ENCODE measurements around the gene SLC13A5. TPM values are rescaled to one million over a fixed set of nuclear protein-coding genes. Genes with fewer than 3 reads are reported as not detected.

The SLC13A5 gene
- total and polyA plus RNA-seq, 4 donors = 88.4 to 399 (median 244) TPM

DNA sequence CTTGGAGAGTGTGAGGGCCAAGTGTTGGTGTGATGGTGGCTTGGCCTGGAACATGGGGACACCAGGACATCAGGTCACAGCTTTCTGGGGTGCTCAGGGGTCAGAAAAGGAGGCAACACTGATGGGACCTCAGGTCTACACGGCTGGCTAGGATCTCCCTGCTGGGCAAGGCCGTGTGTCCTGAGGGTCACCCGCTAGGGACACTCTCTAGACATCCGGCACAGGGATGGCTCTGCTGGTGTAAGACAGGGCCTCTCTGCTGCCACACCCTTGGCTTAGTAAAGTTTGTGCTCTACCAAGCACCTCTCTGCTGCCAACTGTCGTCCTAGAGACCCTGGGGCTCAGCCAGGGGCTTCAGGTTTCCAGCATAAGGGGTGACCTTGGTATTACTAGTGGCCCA, 16.3 kb downstream of the SLC13A5 start:
- no peak overlapping the region for H3K9ac ChIP-seq (ENCODE audit: low read depth in 1 of 2, low read length in 2 of 2)
- H3K27ac ChIP-seq (ENCODE audit: low read depth in 1 of 2, low read length in 2 of 2) = no peak overlapping the region
- H3K4me3 ChIP-seq (ENCODE audit: low read depth in 1 of 3, low read length in 3 of 3) = no peak overlapping the region
- WGBS = 83% methylated on average over 5 of the region's 5 CpGs
- peaks cover 7 to 56% (median 46%) of the 10 kb centered on the region in 4 donors for H3K36me3 ChIP-seq (ENCODE audit: control insufficient read depth in 4 of 4, insufficient read depth in 3 of 4, low read depth in 1 of 4, low read length in 3 of 4)
- H3K27me3 ChIP-seq (ENCODE audit: control insufficient read depth in 4 of 4, insufficient read depth in 4 of 4, low read length in 3 of 4) = no peaks in the 10 kb centered on the region
- H3K4me1 ChIP-seq (ENCODE audit: control insufficient read depth in 4 of 4, insufficient read depth in 4 of 4, low read length in 3 of 4) = peaks cover 17 to 40% (median 30%) of the 10 kb centered on the region in 4 donors
- no peak for DNase-seq (ENCODE audit: low spot score)
- TF ChIP-seq YY1 (IDR thresholded peaks at IDR 0.05) = no peak
- no peak for TF ChIP-seq TAF1 (conservative IDR thresholded peaks at IDR 0.05)
- TF ChIP-seq SP1 (IDR thresholded peaks at IDR 0.05) = no peak
- no peak for TF ChIP-seq HNF4G (IDR thresholded peaks at IDR 0.05)
- TF ChIP-seq, protein P1, sequence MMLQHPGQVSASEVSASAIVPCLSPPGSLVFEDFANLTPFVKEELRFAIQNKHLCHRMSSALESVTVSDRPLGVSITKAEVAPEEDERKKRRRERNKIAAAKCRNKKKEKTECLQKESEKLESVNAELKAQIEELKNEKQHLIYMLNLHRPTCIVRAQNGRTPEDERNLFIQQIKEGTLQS (IDR thresholded peaks at IDR 0.05) = no peak
- no peak for TF ChIP-seq JUND (IDR thresholded peaks at IDR 0.05)
- H3K9me3 ChIP-seq (ENCODE audit: control insufficient read depth in 4 of 4, low read length in 3 of 4) = no peaks in the 10 kb centered on the region

DNA sequence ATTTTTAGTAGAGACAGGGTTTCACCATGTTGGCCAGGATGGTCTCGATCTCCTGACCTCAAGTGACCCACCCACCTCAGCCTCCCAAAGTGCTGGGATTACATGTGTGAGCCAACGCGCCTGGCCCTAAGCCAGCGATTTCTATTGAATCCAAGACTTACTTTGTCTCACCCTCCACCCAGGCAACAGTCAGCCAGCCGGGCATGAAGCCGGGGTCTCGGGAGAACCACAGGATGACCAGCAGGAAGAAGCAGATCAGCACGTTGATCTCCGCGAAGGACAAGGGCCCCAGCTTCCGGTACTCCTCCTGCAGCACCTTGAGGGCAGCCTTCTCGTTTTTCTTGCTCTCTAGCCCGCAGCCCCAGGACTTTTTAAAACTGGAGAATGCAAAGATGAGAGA, 17.6 kb downstream of the SLC13A5 start:
- Histone ChIP-seq H3K36me3 (ENCODE audit: control insufficient read depth in 4 of 4, insufficient read depth in 3 of 4, low read depth in 1 of 4, low read length in 3 of 4) (peaks cover 8 to 69% (median 59%) of the 10 kb centered on the region in 4 donors), H3K27ac (ENCODE audit: low read depth in 1 of 2, low read length in 2 of 2) (no peak overlapping the region), H3K27me3 (ENCODE audit: control insufficient read depth in 4 of 4, insufficient read depth in 4 of 4, low read length in 3 of 4) (no peaks in the 10 kb centered on the region), H3K4me3 (ENCODE audit: low read depth in 1 of 3, low read length in 3 of 3) (no peak overlapping the region), H3K9ac (ENCODE audit: low read depth in 1 of 2, low read length in 2 of 2) (no peak overlapping the region), H3K4me1 (ENCODE audit: control insufficient read depth in 4 of 4, insufficient read depth in 4 of 4, low read length in 3 of 4) (peaks cover 6 to 29% (median 19%) of the 10 kb centered on the region in 4 donors), H3K9me3 (ENCODE audit: control insufficient read depth in 4 of 4, low read length in 3 of 4) (no peaks in the 10 kb centered on the region)
- DNase-seq (ENCODE audit: low spot score) = no peak
- TF ChIP-seq GABPA (IDR thresholded peaks at IDR 0.05 in 1 of 2, conservative IDR thresholded peaks at IDR 0.05 in 1 of 2) = no peak
- no peak for TF ChIP-seq RAD21 (IDR thresholded peaks at IDR 0.05)
- TF ChIP-seq, protein P2, sequence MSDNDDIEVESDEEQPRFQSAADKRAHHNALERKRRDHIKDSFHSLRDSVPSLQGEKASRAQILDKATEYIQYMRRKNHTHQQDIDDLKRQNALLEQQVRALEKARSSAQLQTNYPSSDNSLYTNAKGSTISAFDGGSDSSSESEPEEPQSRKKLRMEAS (IDR thresholded peaks at IDR 0.05) = no peak
- TF ChIP-seq, protein P3, sequence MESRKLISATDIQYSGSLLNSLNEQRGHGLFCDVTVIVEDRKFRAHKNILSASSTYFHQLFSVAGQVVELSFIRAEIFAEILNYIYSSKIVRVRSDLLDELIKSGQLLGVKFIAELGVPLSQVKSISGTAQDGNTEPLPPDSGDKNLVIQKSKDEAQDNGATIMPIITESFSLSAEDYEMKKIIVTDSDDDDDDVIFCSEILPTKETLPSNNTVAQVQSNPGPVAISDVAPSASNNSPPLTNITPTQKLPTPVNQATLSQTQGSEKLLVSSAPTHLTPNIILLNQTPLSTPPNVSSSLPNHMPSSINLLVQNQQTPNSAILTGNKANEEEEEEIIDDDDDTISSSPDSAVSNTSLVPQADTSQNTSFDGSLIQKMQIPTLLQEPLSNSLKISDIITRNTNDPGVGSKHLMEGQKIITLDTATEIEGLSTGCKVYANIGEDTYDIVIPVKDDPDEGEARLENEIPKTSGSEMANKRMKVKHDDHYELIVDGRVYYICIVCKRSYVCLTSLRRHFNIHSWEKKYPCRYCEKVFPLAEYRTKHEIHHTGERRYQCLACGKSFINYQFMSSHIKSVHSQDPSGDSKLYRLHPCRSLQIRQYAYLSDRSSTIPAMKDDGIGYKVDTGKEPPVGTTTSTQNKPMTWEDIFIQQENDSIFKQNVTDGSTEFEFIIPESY (IDR thresholded peaks at IDR 0.05) = no peak
- TF ChIP-seq, protein P1 (IDR thresholded peaks at IDR 0.05) = no peak
- WGBS = 86% methylated on average over 13 of the region's 13 CpGs

DNA sequence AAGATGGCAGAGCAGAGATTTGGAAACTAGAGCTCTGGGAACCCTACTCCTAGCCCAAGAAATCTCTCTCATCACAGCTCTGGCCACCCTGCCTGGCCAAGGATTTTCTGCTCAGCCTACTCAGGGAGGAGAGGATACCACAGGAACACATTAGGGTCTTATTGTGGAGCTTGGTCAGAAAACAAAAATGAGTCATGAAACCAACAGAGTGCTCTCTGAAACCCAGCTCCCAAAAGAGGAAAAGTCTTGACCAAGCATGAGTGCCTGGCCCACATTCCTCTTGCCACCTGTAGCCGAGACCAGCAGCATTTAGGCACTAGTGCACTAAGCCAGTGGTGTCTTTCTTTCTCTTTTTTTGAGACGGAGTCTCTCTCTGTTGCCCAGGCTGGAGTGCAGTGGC, 18.1 kb downstream of the SLC13A5 start:
- DNase-seq (ENCODE audit: low spot score) = no peak
- Histone ChIP-seq H3K36me3 (ENCODE audit: control insufficient read depth in 4 of 4, insufficient read depth in 3 of 4, low read depth in 1 of 4, low read length in 3 of 4) (peaks cover 8 to 74% (median 62%) of the 10 kb centered on the region in 4 donors), H3K4me1 (ENCODE audit: control insufficient read depth in 4 of 4, insufficient read depth in 4 of 4, low read length in 3 of 4) (peaks cover 5 to 28% (median 15%) of the 10 kb centered on the region in 4 donors), H3K9me3 (ENCODE audit: control insufficient read depth in 4 of 4, low read length in 3 of 4) (no peaks in the 10 kb centered on the region), H3K27me3 (ENCODE audit: control insufficient read depth in 4 of 4, insufficient read depth in 4 of 4, low read length in 3 of 4) (no peaks in the 10 kb centered on the region), H3K27ac (ENCODE audit: low read depth in 1 of 2, low read length in 2 of 2) (no peak overlapping the region), H3K9ac (ENCODE audit: low read depth in 1 of 2, low read length in 2 of 2) (no peak overlapping the region), H3K4me3 (ENCODE audit: low read depth in 1 of 3, low read length in 3 of 3) (no peak overlapping the region)
- 95% methylated on average over 2 of the region's 2 CpGs for WGBS
- TF ChIP-seq YY1 (IDR thresholded peaks at IDR 0.05) (no peak), JUND (IDR thresholded peaks at IDR 0.05) (no peak), NR2F2 (IDR thresholded peaks at IDR 0.05) (no peak), SP1 (IDR thresholded peaks at IDR 0.05) (no peak), HNF4G (IDR thresholded peaks at IDR 0.05) (no peak), TAF1 (conservative IDR thresholded peaks at IDR 0.05) (no peak), RAD21 (IDR thresholded peaks at IDR 0.05) (no peak), FOXA2 (IDR thresholded peaks at IDR 0.05) (no peak), RXRA (IDR thresholded peaks at IDR 0.05) (no peak), EGR1 (IDR thresholded peaks at IDR 0.05; ENCODE audit: low read depth in 2 of 2) (no peak), GABPA (IDR thresholded peaks at IDR 0.05 in 1 of 2, conservative IDR thresholded peaks at IDR 0.05 in 1 of 2) (no peak)
- TF ChIP-seq, protein P3 (IDR thresholded peaks at IDR 0.05) = no peak
- TF ChIP-seq, protein P4, sequence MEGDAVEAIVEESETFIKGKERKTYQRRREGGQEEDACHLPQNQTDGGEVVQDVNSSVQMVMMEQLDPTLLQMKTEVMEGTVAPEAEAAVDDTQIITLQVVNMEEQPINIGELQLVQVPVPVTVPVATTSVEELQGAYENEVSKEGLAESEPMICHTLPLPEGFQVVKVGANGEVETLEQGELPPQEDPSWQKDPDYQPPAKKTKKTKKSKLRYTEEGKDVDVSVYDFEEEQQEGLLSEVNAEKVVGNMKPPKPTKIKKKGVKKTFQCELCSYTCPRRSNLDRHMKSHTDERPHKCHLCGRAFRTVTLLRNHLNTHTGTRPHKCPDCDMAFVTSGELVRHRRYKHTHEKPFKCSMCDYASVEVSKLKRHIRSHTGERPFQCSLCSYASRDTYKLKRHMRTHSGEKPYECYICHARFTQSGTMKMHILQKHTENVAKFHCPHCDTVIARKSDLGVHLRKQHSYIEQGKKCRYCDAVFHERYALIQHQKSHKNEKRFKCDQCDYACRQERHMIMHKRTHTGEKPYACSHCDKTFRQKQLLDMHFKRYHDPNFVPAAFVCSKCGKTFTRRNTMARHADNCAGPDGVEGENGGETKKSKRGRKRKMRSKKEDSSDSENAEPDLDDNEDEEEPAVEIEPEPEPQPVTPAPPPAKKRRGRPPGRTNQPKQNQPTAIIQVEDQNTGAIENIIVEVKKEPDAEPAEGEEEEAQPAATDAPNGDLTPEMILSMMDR (IDR thresholded peaks at IDR 0.05; ENCODE audit: low read depth, low read length, missing input control) = no peak
- TF ChIP-seq, protein P1 (IDR thresholded peaks at IDR 0.05) = no peak
- TF ChIP-seq, protein P5, sequence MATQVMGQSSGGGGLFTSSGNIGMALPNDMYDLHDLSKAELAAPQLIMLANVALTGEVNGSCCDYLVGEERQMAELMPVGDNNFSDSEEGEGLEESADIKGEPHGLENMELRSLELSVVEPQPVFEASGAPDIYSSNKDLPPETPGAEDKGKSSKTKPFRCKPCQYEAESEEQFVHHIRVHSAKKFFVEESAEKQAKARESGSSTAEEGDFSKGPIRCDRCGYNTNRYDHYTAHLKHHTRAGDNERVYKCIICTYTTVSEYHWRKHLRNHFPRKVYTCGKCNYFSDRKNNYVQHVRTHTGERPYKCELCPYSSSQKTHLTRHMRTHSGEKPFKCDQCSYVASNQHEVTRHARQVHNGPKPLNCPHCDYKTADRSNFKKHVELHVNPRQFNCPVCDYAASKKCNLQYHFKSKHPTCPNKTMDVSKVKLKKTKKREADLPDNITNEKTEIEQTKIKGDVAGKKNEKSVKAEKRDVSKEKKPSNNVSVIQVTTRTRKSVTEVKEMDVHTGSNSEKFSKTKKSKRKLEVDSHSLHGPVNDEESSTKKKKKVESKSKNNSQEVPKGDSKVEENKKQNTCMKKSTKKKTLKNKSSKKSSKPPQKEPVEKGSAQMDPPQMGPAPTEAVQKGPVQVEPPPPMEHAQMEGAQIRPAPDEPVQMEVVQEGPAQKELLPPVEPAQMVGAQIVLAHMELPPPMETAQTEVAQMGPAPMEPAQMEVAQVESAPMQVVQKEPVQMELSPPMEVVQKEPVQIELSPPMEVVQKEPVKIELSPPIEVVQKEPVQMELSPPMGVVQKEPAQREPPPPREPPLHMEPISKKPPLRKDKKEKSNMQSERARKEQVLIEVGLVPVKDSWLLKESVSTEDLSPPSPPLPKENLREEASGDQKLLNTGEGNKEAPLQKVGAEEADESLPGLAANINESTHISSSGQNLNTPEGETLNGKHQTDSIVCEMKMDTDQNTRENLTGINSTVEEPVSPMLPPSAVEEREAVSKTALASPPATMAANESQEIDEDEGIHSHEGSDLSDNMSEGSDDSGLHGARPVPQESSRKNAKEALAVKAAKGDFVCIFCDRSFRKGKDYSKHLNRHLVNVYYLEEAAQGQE (IDR thresholded peaks at IDR 0.05) = no peak

Measured in liver (tissue), 9 donors.